AG04450 (cell line): ENCODE results near the gene VSIR. TPM values are rescaled to one million over a fixed set of nuclear protein-coding genes. Genes with fewer than 3 reads are reported as not detected.

Experiments
- CTCF ChIA-PET: fragments of 300-600, 350-600 bp; formaldehyde crosslinking; extraction: SDS; loops from one replicate; lab custom pipeline; 2022; ENCODE audit warnings: antibody characterized with exemption, inconsistent platforms; lab: Charles Lee
- POLR2A ChIA-PET: fragments of 350-600 bp; formaldehyde crosslinking; extraction: SDS; loops from one replicate; lab custom pipeline; 2021; ENCODE audit warnings: antibody characterized with exemption, inconsistent platforms; lab: Yijun Ruan, JAX
- DNase-seq: peaks from one replicate; pipeline ENCODE4 v3.0.0-alpha.2; 2011; ENCODE audit warnings: low read depth, low spot score
- H3K27ac ChIP-seq: one replicate; pipeline ENCODE4 v1.5.1; 2012; ENCODE audit warnings: low read depth, low read length, control low read depth
- H3K27me3 ChIP-seq: one replicate; pipeline ENCODE4 v1.6.0; 2012; ENCODE audit warnings: low read length; ENCODE audit not compliant: control insufficient read depth, insufficient read depth
- H3K4me3 ChIP-seq: 2 replicates; pipeline ENCODE4 v1.5.1; 2011; ENCODE audit warnings: mild to moderate bottlenecking, low read depth, low read length, control low read depth
- H3K9me3 ChIP-seq: 2 replicates; pipeline ENCODE4 v1.5.1; 2012; ENCODE audit warnings: low read length; ENCODE audit not compliant: control insufficient read depth, insufficient read depth
- polyA plus RNA-seq: library from polyadenylated mRNA; depleted of rRNA; stranded (reverse); fragments of >200 nt; gene quantifications from 2 replicates; pipeline ENCODE4 v1.2.3, GENCODE V29; 2011
- TF ChIP-seq, protein P1 (sequence below): IDR thresholded peaks from 2 replicates; pipeline ENCODE4 v1.5.1; 2011; ENCODE audit warnings: low read depth, low read length, control low read depth, inconsistent platforms

Gene VSIR
- polyA plus RNA-seq, 1 experiment, result 22.1 TPM

DNA sequence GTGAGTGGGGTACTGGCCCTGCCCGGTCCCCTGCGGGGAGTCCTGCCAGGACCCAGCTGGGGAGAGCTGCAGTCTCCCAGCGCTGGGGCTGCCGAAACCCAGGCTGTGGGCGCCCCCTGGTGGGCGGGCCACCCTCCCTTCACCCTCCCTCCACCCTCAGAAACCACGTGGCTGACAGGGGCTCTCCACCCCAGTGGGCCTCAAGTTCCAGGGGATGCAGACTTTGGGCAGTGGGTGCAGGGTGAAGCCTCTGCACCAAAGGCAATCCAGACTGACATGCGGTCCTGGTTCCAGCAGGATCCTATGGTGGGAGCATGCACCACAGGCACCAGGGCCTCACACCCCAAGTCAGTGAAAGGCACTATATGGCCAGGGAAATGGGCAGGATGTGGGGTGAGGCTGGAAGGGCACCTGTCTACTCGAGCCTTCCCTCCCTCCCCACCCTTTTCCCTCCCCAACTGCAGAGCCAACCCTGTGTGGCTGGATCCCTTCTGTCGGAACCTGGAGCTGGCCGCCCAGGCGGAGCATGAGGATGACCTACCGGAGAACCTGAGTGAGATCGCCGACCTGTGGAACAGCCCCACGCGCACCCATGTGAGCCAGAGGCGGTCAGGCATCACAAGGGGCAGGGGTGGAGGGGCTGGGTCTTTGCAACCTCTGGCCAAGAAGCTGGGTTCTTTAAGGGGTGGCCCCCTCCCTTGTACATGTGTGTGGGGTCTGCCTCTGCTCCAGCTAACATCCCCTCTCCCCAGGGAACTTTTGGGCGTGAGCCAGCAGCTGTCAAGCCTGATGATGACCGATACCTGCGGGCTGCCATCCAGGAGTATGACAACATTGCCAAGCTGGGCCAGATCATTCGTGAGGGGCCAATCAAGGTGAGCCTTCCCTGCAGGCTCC is 38.9 kb upstream of the VSIR start:
- TF ChIP-seq, protein P1, sequence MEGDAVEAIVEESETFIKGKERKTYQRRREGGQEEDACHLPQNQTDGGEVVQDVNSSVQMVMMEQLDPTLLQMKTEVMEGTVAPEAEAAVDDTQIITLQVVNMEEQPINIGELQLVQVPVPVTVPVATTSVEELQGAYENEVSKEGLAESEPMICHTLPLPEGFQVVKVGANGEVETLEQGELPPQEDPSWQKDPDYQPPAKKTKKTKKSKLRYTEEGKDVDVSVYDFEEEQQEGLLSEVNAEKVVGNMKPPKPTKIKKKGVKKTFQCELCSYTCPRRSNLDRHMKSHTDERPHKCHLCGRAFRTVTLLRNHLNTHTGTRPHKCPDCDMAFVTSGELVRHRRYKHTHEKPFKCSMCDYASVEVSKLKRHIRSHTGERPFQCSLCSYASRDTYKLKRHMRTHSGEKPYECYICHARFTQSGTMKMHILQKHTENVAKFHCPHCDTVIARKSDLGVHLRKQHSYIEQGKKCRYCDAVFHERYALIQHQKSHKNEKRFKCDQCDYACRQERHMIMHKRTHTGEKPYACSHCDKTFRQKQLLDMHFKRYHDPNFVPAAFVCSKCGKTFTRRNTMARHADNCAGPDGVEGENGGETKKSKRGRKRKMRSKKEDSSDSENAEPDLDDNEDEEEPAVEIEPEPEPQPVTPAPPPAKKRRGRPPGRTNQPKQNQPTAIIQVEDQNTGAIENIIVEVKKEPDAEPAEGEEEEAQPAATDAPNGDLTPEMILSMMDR, result peak; percentile 86
- ChIA-PET POLR2A (interaction anchor here (0.9 kb wide), 1 partner anchor 46 kb away, joined by 3 read pairs; no protein-coding TSS in a partner anchor), CTCF (interaction anchor here (0.6 to 2.5 kb wide), 6 partner anchors 12 to 115 kb away, joined by 3 to 10 read pairs (median 3); partner anchors contain the start of gene VSIR)
- no peaks in the 10 kb centered on the region; the same call in 1 of the 2 replicates for H3K9me3 ChIP-seq
- H3K27ac ChIP-seq, result no peak overlapping the region
- peaks cover 5% of the 10 kb centered on the region for H3K27me3 ChIP-seq
- no peak overlapping the region for H3K4me3 ChIP-seq
- DNase-seq, result no peak

DNA sequence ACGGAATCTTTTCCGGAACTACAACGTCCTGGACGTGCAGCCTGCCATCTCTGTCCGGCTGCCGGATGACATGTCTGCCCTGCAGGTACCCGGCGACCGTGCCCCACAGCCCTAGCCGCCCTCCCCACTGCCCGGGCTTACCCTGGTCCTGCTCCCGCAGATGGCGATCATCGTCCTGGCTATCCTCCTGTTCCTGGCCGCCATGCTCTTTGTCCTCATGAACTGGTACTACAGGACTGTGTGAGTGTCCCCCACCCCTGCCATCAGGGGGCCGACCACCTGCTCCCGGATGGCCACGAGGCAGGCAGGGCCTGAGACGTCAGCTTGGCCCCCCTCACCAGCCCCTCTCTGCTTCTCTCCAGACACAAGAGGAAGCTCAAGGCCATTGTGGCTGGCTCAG is 38.0 kb upstream of the VSIR start:
- no peaks in the 10 kb centered on the region; the same call in 1 of the 2 replicates for H3K9me3 ChIP-seq
- peaks cover 8% of the 10 kb centered on the region for H3K27me3 ChIP-seq
- no peak overlapping the region for H3K27ac ChIP-seq
- H3K4me3 ChIP-seq, result no peak overlapping the region
- DNase-seq, result no peak
- POLR2A ChIA-PET, result interaction anchor here (0.9 kb wide), 1 partner anchor 45 kb away, joined by 3 read pairs; no protein-coding TSS in a partner anchor
- CTCF ChIA-PET, result interaction anchor here (0.6 to 1.5 kb wide), 6 partner anchors 18 to 497 kb away, joined by 3 to 7 read pairs (median 3); partner anchors contain the start of gene VSIR
- TF ChIP-seq, protein P1, result no peak

DNA sequence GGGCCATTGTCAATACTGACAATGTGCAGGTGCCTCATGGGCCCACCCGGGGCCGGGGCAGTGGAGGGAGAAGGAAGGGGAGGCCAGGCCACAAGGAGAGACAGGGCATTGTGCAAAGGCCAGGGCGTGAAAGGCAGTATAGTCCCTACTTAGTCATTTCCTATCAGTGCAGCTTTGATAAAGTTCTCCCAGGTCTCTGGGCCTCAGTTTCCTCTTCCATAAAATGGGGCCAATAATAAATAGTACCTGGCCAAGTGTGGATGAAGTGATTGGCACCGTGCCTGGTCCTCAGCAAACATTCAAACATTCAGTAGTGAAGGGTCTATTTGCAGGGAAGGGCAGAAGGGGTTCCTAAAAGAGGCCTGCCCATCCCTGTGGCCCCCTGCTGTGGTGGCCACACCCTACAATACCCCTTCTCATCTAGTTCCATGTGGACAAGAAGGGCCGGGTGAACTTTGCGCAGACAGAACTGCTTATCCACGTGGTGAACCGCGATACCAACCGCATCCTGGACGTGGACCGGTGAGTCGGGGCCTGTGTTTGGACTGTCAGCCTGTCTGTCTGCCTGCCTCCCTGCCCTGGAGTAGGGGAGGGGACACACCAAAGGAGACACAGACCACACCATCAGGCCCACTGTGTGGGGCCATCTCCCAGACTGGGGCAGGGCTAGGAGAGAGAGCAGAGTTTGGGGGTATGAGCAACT is 36.9 kb upstream of the VSIR start:
- no peaks in the 10 kb centered on the region; the same call in 1 of the 2 replicates for H3K9me3 ChIP-seq
- H3K27ac ChIP-seq, result no peak overlapping the region
- H3K4me3 ChIP-seq, result no peak overlapping the region
- TF ChIP-seq, protein P1, result no peak
- CTCF ChIA-PET, result interaction anchor here (1.5 kb wide), 1 partner anchor 496 kb away, joined by 7 read pairs; no protein-coding TSS in a partner anchor
- H3K27me3 ChIP-seq, result peaks cover 12% of the 10 kb centered on the region
- POLR2A ChIA-PET, result no interaction called here
- no peak for DNase-seq

DNA sequence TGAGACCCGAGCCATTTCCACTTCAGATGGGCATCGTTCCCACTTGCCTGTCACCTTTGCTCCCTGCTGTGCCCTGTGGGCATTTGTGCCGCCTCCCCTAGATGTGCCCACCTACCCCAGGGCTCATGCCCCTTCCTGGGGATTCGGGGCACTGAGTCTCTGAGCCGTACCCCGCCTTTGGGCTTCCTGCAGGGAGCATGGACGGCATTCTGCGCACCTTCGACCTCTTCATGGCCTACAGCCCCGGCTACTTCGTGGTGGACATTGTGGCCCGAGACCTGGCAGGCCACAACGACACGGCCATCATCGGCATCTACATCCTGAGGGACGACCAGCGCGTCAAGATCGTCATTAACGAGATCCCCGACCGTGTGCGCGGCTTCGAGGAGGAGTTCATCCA is 36.3 kb upstream of the VSIR start:
- POLR2A ChIA-PET, result interaction anchor here (0.7 kb wide), 1 partner anchor 159 kb away, joined by 4 read pairs; no protein-coding TSS in a partner anchor
- TF ChIP-seq, protein P1, result no peak
- Histone ChIP-seq H3K27ac (no peak overlapping the region), H3K9me3 (no peaks in the 10 kb centered on the region; the same call in 1 of the 2 replicates), H3K4me3 (no peak overlapping the region), H3K27me3 (peaks cover 17% of the 10 kb centered on the region)
- DNase-seq, result no peak
- CTCF ChIA-PET, result interaction anchor here (0.6 to 0.7 kb wide), 2 partner anchors 147 to 540 kb away, joined by 3 to 10 read pairs; no protein-coding TSS in a partner anchor
